Esophagus muscularis mucosa (tissue), 4 donors: ENCODE results near the gene LRRC8E. TPM values are rescaled to one million over a fixed set of nuclear protein-coding genes. Genes with fewer than 3 reads are reported as not detected.
"Not testable (repeated sequence)": the region's sequence is repeated elsewhere in the genome, so short reads cannot be mapped to it uniquely, and the experiment has no call there.

Experiments
- DNase-seq: peaks from one replicate; pipeline ENCODE4 v3.0.0-alpha.2; 2017; ENCODE audit errors: extremely low spot score
- H3K27ac ChIP-seq, 4 donors: fragments of 200-600 bp; sonication (generic); replicated peaks in 1 of 4; 1 replicate in 3 of 4; 2 replicates in 1 of 4; pipeline ENCODE4 v1.5.1; 2016 to 2019; ENCODE audit warnings: mild to moderate bottlenecking in 1 of 4
- H3K27me3 ChIP-seq, 4 donors: fragments of 200-600 bp; sonication (generic); one replicate each; pipeline versions ENCODE4 v1.5.1 to v1.6.0; 2016 to 2019
- H3K36me3 ChIP-seq, 4 donors: fragments of 200-600 bp; sonication (generic); one replicate each; pipeline ENCODE4 v1.5.1; 2016 to 2019
- H3K4me1 ChIP-seq, 4 donors: fragments of 200-600 bp; sonication (generic); one replicate each; pipeline ENCODE4 v1.5.1; 2016 to 2019
- H3K4me3 ChIP-seq, 4 donors: fragments of 200-600 bp; sonication (generic); 1 replicate in 2 of 4; 2 replicates in 2 of 4; pipeline ENCODE4 v1.5.1; 2016 to 2019; ENCODE audit warnings: mild to moderate bottlenecking in 4 of 4, moderate library complexity in 1 of 4
- H3K9me3 ChIP-seq, 4 donors: fragments of 200-600 bp; sonication (generic); 1 replicate in 3 of 4; 2 replicates in 1 of 4; pipeline ENCODE4 v1.5.1; 2016 to 2019
- EP300 ChIP-seq: sonication (generic); formaldehyde crosslinking; IDR thresholded peaks from one replicate; pipeline ENCODE4 v1.6.1; 2017; ENCODE audit warnings: antibody characterized with exemption
- POLR2A ChIP-seq: fragments of 450-650 bp; IDR thresholded peaks from one replicate; pipeline ENCODE4 v1.6.1; 2017; ENCODE audit warnings: antibody characterized with exemption, moderate library complexity, mild to moderate bottlenecking, low read depth
- POLR2AphosphoS5 ChIP-seq, 2 donors: sonication (generic); formaldehyde crosslinking; IDR thresholded peaks; one replicate each; pipeline ENCODE4 v1.6.1; 2017; ENCODE audit warnings: antibody characterized with exemption in 2 of 2
- WGBS: methylation state at CpG from one replicate; pipeline ENCODE4 v1.1.5; 2018; 5-methylcytosine and 5-hydroxymethylcytosine counted together
- intact Hi-C: fragments of 100-400 bp; cut with DNase I; formaldehyde crosslinking; loops from one replicate; pipeline ENCODE4 v1.15.1; 2023
- total RNA-seq, 4 donors: library from RNA; depleted of rRNA; stranded (reverse); fragments of >200 nt; gene quantifications; one replicate each; pipeline versions ENCODE4 v1.1.0 to v1.2.1, GENCODE V29; 2016
- TF ChIP-seq, protein P1 (sequence below), 3 experiments: fragments of 200-600 bp in 2 of 3; fragments of 450-650 bp in 1 of 3; sonication (generic) in 2 of 3; IDR thresholded peaks; one replicate each; pipeline ENCODE4 v1.5.1; 2017 to 2019; ENCODE audit warnings: antibody characterized with exemption in 3 of 3, mild to moderate bottlenecking in 2 of 3, moderate library complexity in 1 of 3

The LRRC8E gene
- total RNA-seq, 4 donors from 2014 or later: 0.33 to 1.0 (median 0.46) TPM; not detected in 1

DNA sequence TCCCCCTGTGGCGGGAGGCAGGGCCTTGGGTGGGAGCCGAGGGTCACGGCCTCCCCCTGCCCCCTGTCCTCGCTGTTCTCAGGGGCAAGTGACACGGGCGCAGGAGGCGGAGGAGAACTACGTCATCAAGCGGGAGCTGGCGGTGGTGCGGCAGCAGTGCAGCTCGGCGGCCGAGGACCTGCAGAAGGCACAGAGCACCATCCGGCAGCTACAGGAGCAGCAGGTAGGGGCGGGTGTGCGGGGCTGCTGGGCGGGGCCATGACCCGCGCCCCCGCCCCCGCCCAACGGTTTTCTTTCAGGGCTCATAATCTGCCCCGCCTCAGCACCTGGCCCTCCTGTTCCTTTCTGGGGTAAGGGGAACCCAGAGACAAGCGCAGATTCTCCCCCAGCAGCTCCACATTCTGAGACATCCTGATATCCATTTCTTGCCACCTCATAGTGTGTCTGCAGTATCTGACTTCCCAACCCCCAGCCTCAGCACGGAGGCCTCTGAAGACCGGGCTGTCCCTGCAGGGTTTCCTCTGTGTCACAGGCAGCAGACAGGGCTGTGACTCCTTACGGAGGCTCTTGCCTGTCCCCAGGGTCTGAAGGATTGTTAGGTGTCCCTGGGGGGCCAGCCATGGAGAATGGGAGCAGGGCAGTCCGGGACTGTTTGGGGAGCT is 30.1 kb upstream of the LRRC8E start:
- whole genome bisulfite sequencing: 72% methylated on average over 14 of the region's 29 CpGs
- intact Hi-C loops: no loop called here
- DNase-seq: no peak
- Histone ChIP-seq H3K36me3 (peaks cover 0 to 62% (median 29%) of the 10 kb centered on the region in 4 donors), H3K9me3 (no peaks in the 10 kb centered on the region), H3K27ac (no peak overlapping the region), H3K4me3 (no peak overlapping the region), H3K4me1 (peaks cover 6 to 25% (median 24%) of the 10 kb centered on the region in 4 donors), H3K27me3 (peaks cover 0 to 89% (median 19%) of the 10 kb centered on the region in 4 donors)
- TF ChIP-seq EP300 (no peak), POLR2AphosphoS5 (IDR thresholded peaks at IDR 0.05) (no peak), POLR2A (no peak)
- TF ChIP-seq, protein P1, sequence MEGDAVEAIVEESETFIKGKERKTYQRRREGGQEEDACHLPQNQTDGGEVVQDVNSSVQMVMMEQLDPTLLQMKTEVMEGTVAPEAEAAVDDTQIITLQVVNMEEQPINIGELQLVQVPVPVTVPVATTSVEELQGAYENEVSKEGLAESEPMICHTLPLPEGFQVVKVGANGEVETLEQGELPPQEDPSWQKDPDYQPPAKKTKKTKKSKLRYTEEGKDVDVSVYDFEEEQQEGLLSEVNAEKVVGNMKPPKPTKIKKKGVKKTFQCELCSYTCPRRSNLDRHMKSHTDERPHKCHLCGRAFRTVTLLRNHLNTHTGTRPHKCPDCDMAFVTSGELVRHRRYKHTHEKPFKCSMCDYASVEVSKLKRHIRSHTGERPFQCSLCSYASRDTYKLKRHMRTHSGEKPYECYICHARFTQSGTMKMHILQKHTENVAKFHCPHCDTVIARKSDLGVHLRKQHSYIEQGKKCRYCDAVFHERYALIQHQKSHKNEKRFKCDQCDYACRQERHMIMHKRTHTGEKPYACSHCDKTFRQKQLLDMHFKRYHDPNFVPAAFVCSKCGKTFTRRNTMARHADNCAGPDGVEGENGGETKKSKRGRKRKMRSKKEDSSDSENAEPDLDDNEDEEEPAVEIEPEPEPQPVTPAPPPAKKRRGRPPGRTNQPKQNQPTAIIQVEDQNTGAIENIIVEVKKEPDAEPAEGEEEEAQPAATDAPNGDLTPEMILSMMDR (IDR thresholded peaks at IDR 0.05): no peak

DNA sequence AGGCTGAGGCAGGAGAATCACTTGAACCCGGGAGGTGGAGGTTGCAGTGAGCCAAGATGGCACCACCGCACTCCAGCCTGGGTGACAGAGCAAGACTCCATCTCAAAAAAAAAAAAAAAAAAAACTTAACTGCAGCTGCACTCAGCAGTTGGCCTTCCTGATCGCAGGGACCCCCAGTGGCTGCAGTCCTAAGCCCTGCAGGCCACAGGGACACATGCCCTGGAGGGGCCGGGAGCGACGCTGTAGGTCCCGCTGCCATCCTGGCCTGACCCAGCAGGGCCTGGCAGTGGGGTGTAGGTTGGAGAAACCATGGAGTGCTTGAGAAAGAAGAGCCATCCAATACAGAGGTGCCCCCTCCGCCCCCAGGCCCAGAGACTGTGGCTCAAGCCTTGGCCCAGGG is 29.2 kb upstream of the LRRC8E start:
- DNase-seq, intact Hi-C loops, H3K27ac ChIP-seq, H3K9me3 ChIP-seq, H3K4me3 ChIP-seq: not testable (repeated sequence)
- Histone ChIP-seq H3K36me3 (peaks cover 0 to 70% (median 37%) of the 10 kb centered on the region in 4 donors), H3K27me3 (peaks cover 0 to 98% (median 19%) of the 10 kb centered on the region in 4 donors), H3K4me1 (peaks cover 3 to 21% (median 20%) of the 10 kb centered on the region in 4 donors)
- 96% methylated on average over 8 of the region's 8 CpGs for WGBS

DNA sequence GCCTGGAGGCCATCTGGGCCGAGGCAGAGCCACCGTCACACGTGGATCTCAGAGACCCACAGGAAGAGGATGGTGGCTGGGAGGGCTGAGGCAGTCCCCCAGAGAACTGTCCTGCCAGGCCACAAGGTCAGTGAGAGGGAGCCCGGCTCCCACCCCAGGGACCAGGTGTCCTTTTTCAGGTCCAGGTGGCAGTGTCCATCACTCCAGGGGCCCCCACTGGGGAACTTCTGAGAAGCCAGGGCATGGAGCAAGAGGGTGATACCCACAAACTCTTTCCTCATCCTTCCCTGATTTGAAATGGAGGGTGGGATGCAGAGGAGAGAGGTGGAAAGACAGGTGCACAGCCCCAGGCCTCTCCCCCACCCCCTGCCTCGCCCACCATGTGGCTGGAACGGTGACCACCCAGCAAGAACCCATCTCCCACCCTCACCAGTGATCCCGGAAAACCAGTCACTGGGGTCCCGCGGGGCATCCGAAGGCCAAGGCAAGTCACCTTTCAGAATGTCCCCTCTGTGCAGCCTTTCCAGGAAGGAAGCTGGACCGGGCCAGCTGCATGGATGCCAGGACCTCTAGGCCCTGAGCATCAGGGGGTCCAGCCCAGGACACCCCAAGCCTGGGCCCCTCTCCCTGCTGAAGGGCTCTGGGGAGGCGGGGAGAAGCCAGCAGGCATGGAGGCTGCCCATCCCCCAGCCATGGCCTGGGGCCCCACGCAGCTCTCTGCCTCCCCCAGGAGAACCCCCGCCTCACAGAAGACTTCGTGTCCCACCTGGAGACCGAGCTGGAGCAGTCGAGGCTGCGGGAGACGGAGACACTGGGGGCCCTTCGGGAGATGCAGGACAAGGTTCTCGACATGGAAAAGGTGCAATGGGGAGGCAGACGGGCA is 28.2 kb upstream of the LRRC8E start:
- Histone ChIP-seq H3K27me3 (peaks cover 0 to 99% (median 21%) of the 10 kb centered on the region in 4 donors), H3K9me3 (no peaks in the 10 kb centered on the region), H3K4me1 (peaks cover 3 to 21% (median 20%) of the 10 kb centered on the region in 4 donors), H3K36me3 (peaks cover 0 to 71% (median 37%) of the 10 kb centered on the region in 4 donors), H3K4me3 (no peak overlapping the region), H3K27ac (no peak overlapping the region)
- no peak for DNase-seq
- 92% methylated on average over 13 of the region's 22 CpGs for WGBS
- intact Hi-C loops: loop anchor here (5.0 kb wide), 1 partner anchor 37 kb away; no protein-coding TSS in a partner anchor
- TF ChIP-seq EP300 (no peak), POLR2AphosphoS5 (IDR thresholded peaks at IDR 0.05) (no peak), POLR2A (no peak)
- TF ChIP-seq, protein P1 (IDR thresholded peaks at IDR 0.05): no peak

DNA sequence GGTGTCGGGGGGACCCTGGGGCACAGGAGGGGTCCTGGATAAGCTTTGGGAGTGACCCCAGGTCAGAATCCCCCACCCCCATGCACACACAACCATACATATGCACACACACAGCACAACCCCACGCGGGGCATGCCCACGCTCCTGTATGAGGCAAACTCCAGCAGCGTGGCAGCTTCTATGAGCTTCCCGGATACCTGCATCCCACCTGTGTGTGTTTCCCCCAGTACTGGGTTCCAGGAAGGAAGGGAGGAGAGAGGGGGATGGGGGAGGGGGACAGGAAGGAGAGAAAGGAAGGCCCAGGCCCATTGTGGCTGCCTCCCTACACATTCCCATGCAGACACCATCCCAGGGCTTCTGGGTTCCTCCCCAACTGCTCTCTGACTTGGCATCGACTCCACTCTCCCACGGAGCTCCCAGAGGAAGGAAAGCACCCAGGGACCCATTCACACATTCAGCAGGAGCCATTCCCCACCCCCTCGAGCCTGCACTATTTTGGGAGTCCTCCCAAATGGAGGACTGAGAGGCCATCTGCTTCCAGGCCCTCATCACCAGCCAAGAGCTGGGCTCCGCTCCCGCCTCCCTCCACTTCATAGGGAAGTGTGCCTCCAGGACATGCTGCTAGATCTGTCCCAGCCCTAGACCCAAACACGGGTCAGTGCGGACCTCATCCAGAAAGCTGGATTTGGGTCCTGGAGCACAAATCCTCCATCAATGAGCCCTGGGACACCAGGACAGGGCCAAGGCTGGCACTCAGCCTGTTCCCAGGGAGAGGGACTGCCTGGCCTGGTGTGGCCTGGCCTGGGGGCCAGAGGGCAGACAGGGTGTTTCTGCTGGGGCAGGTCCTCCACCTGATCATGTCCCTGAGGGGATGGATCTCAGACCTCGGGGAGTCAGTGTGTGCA is 27.3 kb upstream of the LRRC8E start:
- no peak for DNase-seq
- H3K4me3 ChIP-seq: no peak overlapping the region
- H3K4me1 ChIP-seq: peaks cover 3 to 21% (median 20%) of the 10 kb centered on the region in 4 donors
- no peaks in the 10 kb centered on the region for H3K9me3 ChIP-seq
- H3K36me3 ChIP-seq: peaks cover 0 to 64% (median 34%) of the 10 kb centered on the region in 4 donors
- no peak for TF ChIP-seq POLR2AphosphoS5 (IDR thresholded peaks at IDR 0.05)
- TF ChIP-seq, protein P1 (IDR thresholded peaks at IDR 0.05): no peak
- TF ChIP-seq EP300: no peak
- TF ChIP-seq POLR2A: no peak
- intact Hi-C loops: loop anchor here (5.0 kb wide), 1 partner anchor 36 kb away; no protein-coding TSS in a partner anchor
- 73% methylated on average over 9 of the region's 14 CpGs for WGBS
- peaks cover 0 to 98% (median 21%) of the 10 kb centered on the region in 4 donors for H3K27me3 ChIP-seq
- H3K27ac ChIP-seq: no peak overlapping the region
